Effector CD8-positive, alpha-beta T cell (primary cell): ENCODE results near the gene FAM180A.
"Not testable (repeated sequence)": the region's sequence is repeated elsewhere in the genome, so short reads cannot be mapped to it uniquely, and the experiment has no call there.

ENCODE experiments used
- DNase-seq: peaks from one replicate; lab custom pipeline; 2025; lab: John Stamatoyannopoulos, UW

The FAM180A gene

DNA sequence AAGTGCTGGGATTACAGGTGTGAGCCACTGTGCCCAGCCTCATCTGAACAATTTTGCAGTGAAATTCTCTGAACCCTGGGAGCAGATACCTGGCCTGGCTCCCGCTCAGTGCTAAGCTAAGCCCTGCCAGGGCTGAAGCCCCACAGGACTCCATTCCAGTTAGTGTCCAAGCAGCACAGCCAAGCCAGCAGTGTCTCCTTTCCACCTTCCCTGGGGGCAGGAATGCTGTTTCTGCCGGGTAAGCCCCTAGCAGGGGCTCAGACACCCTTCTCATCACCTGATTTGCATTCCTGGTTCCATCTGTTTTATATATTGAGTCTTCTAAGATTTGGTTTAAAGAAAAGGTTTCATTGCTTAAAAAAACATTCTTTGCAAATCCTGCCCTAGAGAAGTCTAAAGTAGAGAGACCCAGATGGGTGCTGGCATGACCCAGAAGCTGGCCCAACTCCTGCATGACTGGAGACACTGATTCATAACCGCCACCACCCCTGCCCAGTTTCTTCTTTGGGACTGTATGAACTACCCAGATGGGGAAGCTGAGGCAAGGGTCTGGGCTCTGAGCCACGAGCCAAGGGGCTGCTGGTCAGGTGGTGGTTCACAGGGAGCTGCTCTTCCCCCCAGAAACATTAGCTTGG lies 34.7 kb downstream of the FAM180A start:
- DNase-seq: no peak

- DNase-seq: no peak
These were observed 35.8 kb downstream of the FAM180A start for GRCh38 chr7:135712796-135713195.

DNA sequence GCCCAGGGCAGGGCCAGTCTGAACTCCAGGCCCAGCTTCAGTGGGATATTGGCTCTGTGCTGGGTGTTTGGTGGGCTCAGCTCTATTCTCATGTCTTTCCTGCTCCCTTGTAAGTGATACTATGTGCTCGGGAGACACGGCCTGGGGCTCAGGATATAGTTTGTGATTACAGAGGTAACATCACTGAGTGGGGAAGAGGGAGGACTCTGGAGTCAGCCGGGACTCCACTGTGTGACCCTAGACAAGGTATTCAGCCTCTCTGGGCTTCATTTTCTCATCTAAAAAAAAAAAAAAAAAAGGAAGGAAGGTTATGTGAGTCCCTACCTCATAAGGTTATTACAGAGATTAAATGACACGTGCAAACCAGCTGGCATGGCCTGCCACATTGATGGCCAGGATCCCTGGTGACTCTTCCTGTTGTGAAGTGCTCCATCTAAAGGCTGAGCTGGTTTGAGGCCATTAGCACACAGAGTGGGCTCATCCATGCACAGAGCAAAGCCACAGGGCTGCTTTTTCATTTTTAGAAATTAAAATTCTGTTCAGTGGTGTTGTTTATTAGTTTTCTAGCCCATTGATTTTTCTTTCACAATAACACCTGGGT lies 36.3 kb downstream of the FAM180A start:
- no peak for DNase-seq

DNA sequence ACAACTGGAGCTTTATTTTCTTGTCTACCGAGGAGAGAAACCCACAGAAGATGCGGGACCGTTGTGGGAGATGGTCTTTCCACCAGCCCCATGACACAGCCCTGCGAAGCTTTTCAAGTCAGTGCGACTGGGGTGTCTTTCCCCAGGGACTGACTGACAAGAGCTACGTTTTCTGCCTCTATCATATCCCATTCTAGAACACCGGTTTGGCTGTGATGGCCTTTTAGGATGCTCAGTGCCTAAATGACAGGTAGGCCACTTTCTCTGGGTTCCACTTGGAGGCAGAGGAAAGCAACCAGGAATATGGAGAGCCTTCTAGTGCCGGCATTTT lies 37.5 kb downstream of the FAM180A start:
- no peak for DNase-seq

DNA sequence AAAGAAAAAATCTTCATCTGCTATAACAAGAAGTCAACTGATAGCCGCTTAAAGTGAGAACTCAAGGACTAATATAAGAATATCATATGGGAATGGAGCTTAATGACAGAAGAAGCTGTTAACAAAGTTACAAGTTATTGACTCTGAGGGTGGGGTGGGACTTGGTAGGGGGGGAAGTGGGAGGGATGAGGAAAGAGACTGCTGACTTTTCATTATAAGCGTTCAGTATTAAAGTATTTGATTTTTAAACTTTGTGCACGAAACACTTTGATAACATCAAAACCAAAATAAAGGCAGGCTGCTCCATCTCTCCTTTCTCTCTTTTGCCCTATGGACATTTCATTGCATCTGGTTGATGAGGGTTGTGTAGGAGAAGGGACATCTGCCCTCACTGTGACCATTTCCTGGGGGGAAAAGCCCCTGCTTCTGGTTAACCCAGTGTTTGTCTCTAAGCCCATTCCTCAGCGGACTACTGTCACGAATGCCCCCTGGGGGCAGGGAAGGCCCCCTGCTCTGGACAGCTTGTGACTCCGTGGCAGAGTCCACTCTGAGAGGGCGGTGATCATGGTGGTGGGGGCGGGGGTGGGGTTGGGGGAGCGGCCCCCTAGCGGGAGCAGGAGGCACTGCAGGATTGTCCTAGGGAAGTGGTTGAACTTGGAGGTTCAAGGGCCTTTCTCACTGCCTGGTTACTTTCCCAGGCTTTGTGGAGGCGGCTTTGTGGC lies 38.0 kb downstream of the FAM180A start:
- no peak for DNase-seq

- no peak for DNase-seq
These were observed 39.1 kb downstream of the FAM180A start for GRCh38 chr7:135709508-135709907.

DNA sequence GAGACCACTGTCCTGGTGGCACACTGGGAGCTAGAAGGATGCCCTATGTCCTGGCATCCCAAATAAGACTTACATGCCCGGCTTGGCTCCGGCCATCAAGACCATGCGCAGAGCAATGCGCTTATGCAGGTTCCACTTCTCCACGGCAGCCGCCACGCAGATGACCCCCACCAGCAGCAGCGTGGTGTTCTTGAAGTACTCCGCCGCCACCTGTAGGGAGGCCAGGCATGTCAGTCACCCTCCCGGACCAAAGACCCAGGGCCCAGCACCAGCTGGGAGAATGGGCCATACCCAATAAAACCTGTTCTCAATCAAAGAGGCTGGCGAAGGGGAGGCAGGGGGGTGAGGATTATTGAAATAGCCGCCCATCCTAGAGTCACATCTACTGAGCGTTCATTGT lies 40.6 kb downstream of the FAM180A start:
- DNase-seq: no peak

- DNase-seq: no peak
These were observed 41.0 kb downstream of the FAM180A start for GRCh38 chr7:135707570-135707966.

DNA sequence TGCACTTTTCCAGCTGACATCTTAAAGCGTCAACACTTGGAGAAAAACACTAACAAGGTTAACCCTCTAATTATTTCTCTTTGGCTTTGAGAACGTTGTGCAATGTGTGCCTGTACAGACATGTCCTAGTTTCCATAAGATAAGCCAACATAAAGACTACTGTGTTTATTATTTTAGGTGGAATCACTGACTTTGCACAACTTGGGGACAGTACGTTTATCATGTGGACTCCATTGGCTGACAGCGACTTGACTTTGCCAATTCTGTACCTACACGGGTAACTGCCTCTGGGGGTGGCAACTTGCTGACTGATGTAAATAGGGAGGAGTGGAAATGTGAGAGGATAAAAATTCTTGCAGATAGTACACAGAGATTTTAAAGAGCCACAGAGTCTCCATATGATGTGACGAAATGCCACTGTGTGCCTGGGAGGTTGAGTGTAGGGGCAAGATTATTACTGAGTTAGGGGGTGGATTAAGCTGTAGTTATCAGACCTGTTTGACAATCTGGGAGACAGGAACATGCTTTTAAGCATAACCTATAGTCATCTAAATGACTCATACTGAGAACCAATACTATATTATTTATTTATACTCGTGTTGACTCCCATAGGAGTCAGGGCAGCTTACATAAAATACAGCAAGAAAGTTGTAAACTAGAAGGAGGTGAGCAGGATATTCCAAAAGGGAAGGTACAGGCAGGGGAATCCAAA lies 41.6 kb downstream of the FAM180A start:
- DNase-seq: no peak

DNA sequence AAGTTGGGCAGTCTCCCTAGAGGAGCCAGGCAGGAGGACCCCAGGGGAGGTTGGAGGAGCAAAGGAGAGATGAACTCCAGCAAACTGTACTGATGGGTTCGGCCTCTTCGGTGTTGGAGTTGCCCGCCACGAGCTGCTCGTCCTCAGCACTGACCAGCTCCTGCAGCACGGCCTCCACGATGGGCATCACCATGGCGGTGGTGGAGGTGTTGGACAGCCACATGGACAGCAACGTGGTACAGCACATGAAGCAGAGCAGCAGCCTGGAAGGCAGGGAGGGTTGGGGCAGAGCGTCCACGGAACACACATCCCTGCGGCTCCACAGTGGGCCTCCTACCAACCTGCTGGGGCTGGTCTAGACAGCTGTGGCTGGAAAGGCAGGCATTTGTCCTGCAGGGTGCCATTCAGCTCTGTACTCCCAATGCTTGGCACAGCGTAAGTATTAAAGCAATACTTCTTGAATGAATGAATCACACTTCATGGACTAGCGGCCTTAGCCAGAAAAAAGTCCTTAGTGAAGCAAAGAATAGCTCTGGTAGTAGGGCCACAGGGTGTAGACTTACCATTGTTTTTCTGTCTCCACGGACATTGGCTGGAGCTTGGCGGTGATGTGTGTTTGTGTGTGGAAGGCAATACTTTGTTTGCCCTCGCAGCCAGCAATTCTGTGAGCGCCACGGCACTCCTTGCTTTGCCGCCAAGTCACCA lies 42.4 kb downstream of the FAM180A start:
- no peak for DNase-seq

GRCh38 chr7:135704698-135705097 lies 43.9 kb downstream of the FAM180A start:
- DNase-seq: no peak

DNA sequence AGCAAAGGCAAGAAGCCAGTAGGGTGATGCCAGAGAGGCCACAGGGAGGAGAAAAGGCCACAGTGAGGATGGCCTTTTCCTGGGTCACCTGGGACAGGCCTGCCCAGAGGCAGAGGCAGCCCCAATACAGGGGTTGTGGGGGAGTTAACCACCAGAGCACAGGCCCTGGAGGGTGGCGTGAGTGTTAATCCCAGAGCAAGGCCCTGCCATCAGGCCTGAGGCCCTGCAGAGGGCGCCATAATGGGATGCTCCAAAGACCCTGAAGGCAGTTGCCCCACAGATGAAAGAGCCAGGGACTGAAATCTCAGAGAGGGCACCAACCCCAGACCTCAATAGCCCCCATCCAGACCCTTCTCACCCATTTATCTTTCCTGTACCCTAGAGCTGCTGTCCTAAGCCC lies 44.5 kb downstream of the FAM180A start:
- no peak for DNase-seq

- no peak for DNase-seq
These were observed 51.1 kb downstream of the FAM180A start for GRCh38 chr7:135697276-135698049.

- no peak for DNase-seq
These were observed 55.1 kb downstream of the FAM180A start for GRCh38 chr7:135693558-135693957.

- not testable (repeated sequence) for DNase-seq
These were observed 56.0 kb downstream of the FAM180A start for GRCh38 chr7:135692606-135693005.

GRCh38 chr7:135692055-135692454 lies 56.6 kb downstream of the FAM180A start:
- DNase-seq: no peak

DNA sequence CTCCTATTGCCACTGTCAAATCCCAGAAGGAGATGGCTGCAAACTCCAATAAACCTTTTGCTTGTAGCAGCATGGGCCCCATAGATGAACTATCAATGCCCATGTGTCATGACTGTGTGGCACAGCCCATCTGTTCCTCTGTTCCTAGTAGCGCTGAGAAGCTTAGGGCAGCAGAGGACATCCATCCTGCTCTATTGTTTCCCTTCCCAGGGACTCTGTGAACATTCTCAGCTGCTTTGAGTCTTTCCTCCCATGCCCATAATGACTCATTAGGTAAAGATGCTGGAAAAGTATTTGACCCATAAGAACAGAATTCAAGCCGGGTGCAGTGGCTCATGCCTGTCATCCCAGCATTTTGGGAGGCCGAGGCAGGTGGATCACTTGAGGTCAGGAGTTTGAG lies 58.0 kb downstream of the FAM180A start:
- DNase-seq: no peak

DNA sequence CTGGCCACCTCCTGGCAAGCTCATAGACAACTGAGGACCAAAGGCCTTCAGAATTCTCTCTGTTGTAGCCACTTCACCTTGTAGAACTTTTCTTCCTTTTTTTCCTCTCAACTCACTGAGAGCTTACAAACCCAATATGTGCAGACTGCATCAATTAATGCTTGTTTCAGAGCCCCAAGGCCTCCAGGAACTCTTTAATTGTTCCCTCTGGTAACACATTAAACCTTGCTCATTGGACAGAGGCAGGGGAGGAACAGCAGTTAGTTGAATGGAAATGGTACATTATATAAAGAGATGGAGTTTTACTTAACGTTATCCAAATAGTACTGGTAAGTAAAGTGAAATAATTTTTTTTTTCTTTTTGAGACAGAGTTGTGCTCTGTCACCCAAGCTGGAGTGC lies 61.1 kb downstream of the FAM180A start:
- no peak for DNase-seq

DNA sequence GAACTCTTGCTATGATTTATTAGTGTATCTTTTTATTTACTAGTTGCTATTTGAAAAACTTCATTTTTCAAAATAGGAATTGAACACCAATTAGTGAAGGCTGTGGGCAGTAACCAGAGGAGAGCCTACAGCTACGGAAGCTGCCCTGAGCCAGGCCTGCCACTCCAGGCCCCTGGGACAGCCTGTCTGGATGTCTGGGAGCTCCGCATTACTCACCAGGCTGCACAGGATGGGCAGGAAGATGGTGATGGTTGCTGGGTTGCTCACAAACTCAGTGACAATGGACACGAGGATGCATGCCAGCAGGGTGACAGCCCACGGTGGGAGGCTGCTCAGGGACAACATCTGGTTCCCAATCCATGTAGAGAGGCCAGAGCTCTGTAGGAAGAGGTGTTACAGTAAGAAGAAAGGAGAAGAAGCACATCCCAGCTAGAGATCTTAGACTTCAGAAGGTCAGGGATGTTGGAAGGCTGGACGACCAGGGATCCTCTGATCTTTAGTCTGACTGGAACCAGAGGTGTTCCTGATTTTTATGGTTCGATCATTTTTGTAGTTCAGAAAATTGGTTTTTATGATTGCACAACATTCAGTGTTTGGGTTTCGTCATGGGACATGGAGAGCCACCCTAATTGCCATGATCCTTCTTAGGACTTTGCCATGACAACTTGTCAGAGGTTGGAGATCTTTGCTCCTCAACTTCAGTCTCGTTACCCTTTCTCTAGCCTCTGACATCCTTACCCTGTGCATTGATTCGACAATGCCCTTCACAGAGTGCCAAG lies 63.1 kb downstream of the FAM180A start:
- DNase-seq: no peak

GRCh38 chr7:135684699-135685098 lies 63.9 kb downstream of the FAM180A start:
- no peak for DNase-seq

DNA sequence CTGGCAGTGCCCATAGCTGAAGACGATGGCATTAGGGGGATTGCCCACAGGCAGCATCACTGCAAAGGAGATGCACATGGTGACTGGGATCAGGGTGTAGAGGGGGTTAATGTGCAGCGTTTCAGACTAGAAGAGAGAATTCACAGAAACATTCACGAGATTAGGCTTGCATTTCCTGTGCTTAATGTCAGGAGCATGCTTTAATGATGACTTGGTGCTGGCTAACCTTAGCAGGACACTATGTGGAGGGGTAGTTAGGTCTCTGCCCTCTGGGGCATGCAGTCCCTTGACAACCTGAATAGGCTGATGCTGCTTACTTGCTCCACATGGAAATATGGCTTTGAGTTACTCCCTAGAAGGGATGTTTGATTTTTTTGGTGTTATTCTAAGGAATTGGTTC lies 64.5 kb downstream of the FAM180A start:
- no peak for DNase-seq
